ENCODE measurements around the gene CCT7.
A peak's percentile ranks its signal among the peaks of the same experiment; 100 is the strongest.

The CCT7 gene

DNA sequence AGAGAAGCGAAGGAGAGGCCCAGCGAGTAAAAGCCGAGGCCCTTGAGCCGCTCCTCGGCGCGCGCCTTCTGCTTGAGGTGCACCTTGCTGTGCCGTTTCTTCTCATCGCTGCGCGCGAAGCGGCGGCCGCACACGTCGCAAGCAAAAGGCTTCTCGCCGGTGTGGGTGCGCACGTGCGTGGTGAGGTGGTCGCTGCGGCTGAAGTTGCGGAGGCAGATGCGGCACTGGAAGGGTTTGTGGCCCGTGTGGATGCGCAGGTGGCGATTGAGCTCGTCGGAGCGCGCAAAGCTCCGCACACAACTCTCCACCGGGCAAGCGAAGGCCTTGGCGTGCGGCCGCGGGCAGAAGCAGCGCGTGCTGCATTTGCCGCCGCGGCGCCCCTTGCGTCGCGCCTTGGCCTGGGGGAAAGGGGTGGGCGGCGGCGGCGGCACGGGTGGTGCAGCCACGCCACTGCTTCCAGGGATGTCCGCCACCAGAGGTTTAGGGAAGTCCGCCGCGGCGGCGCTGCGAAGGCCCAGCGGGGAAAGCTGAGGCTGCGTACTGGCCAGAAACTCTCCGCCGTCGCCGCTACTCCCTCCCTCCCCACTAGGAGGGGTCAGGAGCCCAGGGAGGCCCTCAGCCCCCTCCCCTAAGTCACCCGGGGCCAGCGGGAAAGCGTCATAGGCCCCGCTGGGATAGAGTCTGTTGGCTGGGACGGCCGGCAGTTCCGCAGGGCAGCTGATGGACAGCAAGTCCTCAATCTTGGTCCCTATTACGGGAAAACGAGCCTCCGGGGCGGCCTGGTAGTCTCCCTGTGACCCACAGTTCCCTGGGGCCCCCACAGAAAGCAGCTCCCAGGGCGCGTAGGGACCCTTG, 57.6 kb downstream of the CCT7 start:
- H3K4me1 Mint-ChIP-seq, result peaks cover 13% of the 10 kb centered on the region
- H3K4me3 Mint-ChIP-seq, result peak overlapping the region; percentile 77
- H3K27ac Mint-ChIP-seq, result no peak overlapping the region
- H3K36me3 Mint-ChIP-seq, result no peaks in the 10 kb centered on the region
- H3K9me3 Mint-ChIP-seq, result no peaks in the 10 kb centered on the region
- peaks cover 26% of the 10 kb centered on the region for H3K27me3 Mint-ChIP-seq

DNA sequence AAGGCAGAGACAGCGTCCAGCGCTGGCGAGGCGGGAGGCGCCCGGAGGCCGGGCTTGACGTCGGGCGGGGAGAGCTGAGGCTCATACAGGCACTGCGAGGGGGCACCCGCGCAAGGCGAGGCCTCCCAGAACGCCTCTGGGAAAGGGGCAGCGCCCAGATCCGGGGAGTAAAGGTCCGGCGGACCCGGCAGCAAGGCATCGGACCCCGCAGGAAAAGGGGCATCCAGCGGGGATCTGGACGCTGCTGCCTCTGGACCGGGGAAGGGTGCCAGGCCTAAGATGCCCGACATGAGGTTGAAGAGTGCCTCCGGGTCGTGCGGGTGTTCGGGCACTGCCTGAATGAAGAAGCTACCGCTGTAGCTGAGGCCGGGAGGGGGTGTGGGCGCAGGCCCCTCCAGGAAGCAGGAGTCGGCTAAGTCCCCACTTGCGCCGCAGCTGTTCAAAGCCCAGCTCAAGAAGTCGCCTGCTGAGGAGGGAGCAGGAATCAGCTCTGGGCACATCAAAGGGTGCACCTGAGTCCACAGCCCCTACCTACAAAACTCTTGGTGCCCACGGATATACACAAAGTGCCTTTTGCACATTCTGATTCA, 58.3 kb downstream of the CCT7 start:
- no peak overlapping the region for H3K27ac Mint-ChIP-seq
- H3K27me3 Mint-ChIP-seq, result peaks cover 29% of the 10 kb centered on the region
- no peaks in the 10 kb centered on the region for H3K9me3 Mint-ChIP-seq
- H3K36me3 Mint-ChIP-seq, result no peaks in the 10 kb centered on the region
- peaks cover 13% of the 10 kb centered on the region for H3K4me1 Mint-ChIP-seq
- H3K4me3 Mint-ChIP-seq, result peak overlapping the region; percentile 76

DNA sequence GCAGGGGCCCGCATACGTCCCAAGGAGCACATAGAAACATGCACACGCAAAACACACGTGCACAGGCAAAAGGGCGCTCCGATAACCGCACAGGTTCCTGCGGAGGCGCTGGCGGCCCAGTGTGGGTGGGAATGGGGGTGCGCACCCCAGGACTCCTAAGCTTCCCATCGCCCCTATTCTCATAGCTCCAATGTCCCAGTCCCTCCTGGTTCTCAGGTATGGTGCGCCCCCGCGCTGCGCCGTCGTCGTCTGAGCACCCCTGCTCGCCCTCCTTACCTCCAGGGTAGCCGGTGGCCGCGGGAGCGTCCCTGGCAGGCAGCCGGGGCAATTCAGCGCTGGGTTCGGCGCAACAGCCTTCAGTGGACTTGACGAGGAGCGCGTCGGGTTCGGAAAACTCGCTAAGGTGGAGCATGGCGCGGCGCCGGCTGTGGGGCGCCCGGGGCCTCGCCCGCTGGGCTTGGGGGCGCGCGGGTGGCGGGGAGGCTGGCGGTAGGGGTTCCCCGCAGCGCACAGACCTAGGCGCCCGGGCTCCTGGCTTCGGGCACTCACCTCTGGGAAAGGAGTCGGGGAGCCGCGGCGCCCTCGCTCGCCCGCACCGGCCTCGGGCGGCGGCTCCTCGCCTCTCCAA, 58.9 kb downstream of the CCT7 start:
- H3K27me3 Mint-ChIP-seq, result peaks cover 34% of the 10 kb centered on the region
- peak overlapping the region; percentile 30 for H3K27ac Mint-ChIP-seq
- peaks cover 13% of the 10 kb centered on the region for H3K4me1 Mint-ChIP-seq
- H3K4me3 Mint-ChIP-seq, result peak overlapping the region; percentile 81
- H3K36me3 Mint-ChIP-seq, result no peaks in the 10 kb centered on the region
- H3K9me3 Mint-ChIP-seq, result no peaks in the 10 kb centered on the region

DNA sequence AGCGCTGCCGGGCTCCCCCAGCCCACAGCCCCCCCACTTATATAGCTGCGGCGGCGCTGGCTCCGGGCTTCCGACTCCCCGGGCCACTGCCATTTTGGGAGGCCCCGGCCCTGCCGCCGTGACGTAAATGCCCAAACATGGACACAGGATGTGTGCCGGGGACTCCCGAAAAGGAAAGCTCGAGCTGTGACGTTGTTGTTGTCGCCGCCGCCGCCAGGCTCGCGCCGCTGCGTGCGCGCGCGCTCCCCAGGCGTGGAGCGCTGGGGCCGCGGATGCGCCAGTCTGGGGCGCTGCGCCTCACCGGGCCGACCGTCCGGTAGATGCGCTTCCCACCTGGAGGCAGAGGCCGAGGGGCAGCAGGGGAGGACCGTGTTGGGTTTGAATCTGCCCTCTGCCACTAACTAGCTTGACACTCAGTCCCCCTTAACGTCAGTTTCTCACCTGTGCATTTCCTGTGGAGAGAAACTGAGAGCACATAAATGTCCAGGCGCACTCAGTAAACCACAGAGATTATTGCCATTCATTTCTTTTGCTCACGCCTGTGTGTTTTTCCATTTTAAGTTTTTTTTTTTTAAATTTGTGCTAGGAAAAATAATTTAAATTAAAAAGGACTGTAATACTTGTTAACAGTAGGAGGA, 59.5 kb downstream of the CCT7 start, which contains the start of gene EGR4:
Gene EGR4 (minus strand): TSS at position 15 of the 638 bp plus-strand sequence. CDS start 231 bp downstream, outside the sequence.
- Mint-ChIP-seq H3K4me3 (peak within 1 kb of the TSS; percentile 81), H3K36me3 (no peaks in the 10 kb centered on the region), H3K9me3 (no peaks in the 10 kb centered on the region), H3K27me3 (peaks cover 38% of the 10 kb centered on the region), H3K4me1 (peaks cover 13% of the 10 kb centered on the region), H3K27ac (peak within 1 kb of the TSS; percentile 30)

DNA sequence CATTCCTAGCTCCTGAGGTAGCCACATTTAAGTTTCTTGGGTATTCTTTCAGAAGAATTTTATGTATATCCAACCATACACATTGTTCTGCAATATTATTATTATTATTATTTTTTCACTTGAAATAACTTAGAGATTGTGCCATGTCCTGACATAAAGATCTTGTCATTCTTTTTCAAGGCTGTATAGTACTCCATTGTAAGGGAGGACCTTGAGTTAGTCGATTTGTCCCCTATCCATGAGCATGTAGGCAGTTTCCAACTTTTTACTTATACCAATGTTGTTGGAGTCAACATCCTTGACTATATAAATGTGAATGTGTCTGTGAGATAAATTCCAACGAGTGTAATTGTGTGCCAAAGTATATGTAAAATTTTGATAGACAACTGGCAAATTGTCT, 60.1 kb downstream of the CCT7 start:
- no peak overlapping the region for H3K4me3 Mint-ChIP-seq
- H3K4me1 Mint-ChIP-seq, result peaks cover 13% of the 10 kb centered on the region
- no peak overlapping the region for H3K27ac Mint-ChIP-seq
- peaks cover 35% of the 10 kb centered on the region for H3K27me3 Mint-ChIP-seq
- H3K9me3 Mint-ChIP-seq, result no peaks in the 10 kb centered on the region
- no peaks in the 10 kb centered on the region for H3K36me3 Mint-ChIP-seq

DNA sequence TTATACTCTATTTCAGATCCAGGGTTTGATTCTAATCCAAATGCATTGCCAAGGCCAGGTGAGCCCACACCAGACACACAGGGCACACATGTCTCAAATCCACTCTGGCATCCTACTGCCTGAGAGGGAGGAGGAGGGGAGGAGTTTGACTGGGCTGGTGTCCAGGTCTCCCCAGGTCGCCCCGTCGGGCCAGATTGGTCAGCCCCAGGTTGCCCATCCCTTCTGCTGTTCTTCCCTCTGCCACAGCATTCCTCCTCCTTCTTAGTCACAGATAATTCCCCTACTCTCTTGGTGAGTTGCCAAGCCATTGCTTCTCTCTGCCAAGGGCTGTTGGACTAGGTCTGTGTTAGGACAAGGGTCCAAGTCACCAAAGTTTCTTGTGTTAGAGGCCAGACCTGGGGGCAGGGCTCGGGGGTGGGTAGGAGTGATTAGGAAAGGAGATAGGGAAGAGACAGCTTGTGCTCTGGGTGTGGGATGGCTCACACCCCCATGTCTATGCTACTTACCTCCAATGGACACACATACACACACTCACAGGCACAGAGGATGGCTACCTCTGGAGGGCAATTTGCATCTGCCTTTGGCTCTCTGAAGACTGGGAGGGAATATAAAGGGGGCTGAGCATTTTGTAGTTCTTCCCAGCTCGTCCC, 61.8 kb downstream of the CCT7 start:
- no peaks in the 10 kb centered on the region for H3K36me3 Mint-ChIP-seq
- peaks cover 41% of the 10 kb centered on the region for H3K27me3 Mint-ChIP-seq
- H3K4me3 Mint-ChIP-seq, result no peak overlapping the region
- no peaks in the 10 kb centered on the region for H3K9me3 Mint-ChIP-seq
- no peak overlapping the region for H3K27ac Mint-ChIP-seq
- H3K4me1 Mint-ChIP-seq, result peaks cover 7% of the 10 kb centered on the region

DNA sequence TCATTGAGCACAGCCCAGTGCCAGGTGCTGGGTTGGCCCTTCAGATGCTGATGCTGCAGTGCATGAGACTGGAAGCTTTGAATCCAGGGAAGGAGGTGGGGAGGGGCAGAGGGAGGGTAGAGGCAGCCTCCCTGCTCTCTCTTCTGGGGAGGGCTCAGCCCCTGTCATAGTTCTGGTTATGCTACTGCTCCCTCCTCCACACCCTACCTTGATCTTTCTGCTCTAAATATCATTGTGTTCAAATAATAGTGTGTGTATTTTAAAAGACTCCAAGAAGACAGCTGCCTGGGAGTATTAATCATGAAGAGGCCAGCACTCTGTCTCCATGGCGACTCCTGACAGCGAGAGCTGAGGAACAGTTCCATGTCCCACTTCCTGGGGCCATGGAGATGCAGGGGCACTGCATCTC, 63.0 kb downstream of the CCT7 start:
- Mint-ChIP-seq H3K4me1 (no peaks in the 10 kb centered on the region), H3K4me3 (no peak overlapping the region), H3K27ac (no peak overlapping the region), H3K36me3 (no peaks in the 10 kb centered on the region), H3K9me3 (no peaks in the 10 kb centered on the region), H3K27me3 (peaks cover 41% of the 10 kb centered on the region)

DNA sequence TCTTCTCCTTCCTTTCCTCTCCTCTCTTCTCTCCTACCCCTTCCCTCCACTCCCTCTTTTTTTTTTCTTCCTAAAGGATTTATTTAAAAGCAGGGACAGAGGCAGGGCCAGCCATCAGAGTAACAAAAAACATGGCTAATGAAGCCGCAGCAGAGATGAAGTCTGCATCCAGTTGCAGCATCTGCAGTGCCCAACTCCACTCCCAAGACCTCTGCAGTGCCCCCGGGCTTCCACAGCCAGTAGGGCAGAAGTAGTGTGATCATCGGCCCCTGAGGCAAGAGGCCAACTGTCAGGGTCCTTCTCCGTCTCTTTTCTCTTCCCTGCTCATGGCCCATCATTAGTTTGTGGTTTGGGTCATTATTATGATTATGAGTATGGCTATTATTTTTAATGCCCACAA, 63.5 kb downstream of the CCT7 start:
- Mint-ChIP-seq H3K9me3 (no peaks in the 10 kb centered on the region), H3K4me3 (no peak overlapping the region), H3K36me3 (no peaks in the 10 kb centered on the region), H3K27ac (no peak overlapping the region), H3K27me3 (peaks cover 44% of the 10 kb centered on the region), H3K4me1 (no peaks in the 10 kb centered on the region)

DNA sequence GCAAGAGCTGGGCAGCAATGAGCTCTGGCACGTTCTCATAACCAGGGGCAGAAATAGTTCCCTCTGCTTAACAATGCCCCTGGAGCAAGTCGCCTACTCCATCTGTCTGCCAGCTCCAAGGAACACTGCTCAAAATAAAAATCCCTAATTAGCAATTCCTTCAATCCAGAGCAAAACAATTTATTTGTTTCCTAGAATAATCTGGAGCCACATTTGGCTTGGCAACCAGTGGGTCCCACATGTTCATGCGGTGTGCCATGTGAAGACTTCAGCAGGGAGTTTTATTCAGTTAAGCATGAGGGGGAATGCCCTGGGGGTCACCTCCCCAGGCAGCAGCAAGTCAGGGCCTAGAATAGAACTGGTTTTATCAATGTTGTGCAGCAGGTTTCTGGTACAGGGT, 66.8 kb downstream of the CCT7 start:
- peaks cover 35% of the 10 kb centered on the region for H3K27me3 Mint-ChIP-seq
- H3K4me1 Mint-ChIP-seq, result no peaks in the 10 kb centered on the region
- no peaks in the 10 kb centered on the region for H3K36me3 Mint-ChIP-seq
- no peak overlapping the region for H3K4me3 Mint-ChIP-seq
- no peak overlapping the region for H3K27ac Mint-ChIP-seq
- no peaks in the 10 kb centered on the region for H3K9me3 Mint-ChIP-seq

DNA sequence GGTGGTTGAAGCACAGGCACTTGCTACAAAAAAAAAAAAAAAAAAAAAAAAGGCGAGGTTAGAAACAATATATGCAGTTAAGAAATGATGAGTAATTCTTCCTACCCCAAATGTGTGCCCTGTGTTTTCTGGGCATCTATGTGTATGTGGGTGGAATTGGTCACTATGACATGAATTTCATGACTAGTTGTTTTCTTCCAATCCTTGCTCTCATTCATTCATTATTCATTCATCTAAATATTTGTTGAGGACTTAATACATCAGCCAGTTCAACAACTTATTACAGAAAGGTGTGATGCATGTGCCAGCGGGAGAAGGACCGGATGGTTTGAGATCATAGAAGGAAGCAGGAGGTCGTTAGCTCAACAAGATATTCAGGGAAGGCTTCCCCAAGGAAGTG, 67.5 kb downstream of the CCT7 start:
- no peaks in the 10 kb centered on the region for H3K4me1 Mint-ChIP-seq
- no peak overlapping the region for H3K4me3 Mint-ChIP-seq
- no peaks in the 10 kb centered on the region for H3K9me3 Mint-ChIP-seq
- H3K27ac Mint-ChIP-seq, result no peak overlapping the region
- H3K36me3 Mint-ChIP-seq, result no peaks in the 10 kb centered on the region
- peaks cover 29% of the 10 kb centered on the region for H3K27me3 Mint-ChIP-seq
